K562 (cell line): ENCODE data around the gene TNFAIP8L1. TPM values are rescaled to one million over a fixed set of nuclear protein-coding genes. Genes with fewer than 3 reads are reported as not detected.
A peak's percentile ranks its signal among the peaks of the same experiment; 100 is the strongest.

Experiments used
- BRCA1 ChIP-seq, 2 experiments: fragments of 450-650 bp in 1 of 2; sonication (generic) in 1 of 2; formaldehyde crosslinking in 1 of 2; IDR thresholded peaks; 2 replicates each; pipeline versions ENCODE4 v1.5.0 to v1.6.1; 2017 to 2020; ENCODE audit warnings: mild to moderate bottlenecking in 1 of 2, missing genetic modification reagents in 1 of 2
- EWSR1 ChIP-seq: fragments of 450-650 bp; IDR thresholded peaks from 2 replicates; pipeline ENCODE4 v1.6.1; 2018; ENCODE audit warnings: borderline replicate concordance, mild to moderate bottlenecking, low read depth, moderate library complexity; ENCODE audit not compliant: partially characterized antibody
- HMG20A ChIP-seq: fragments of 450-650 bp; formaldehyde crosslinking; conservative IDR thresholded peaks from 2 replicates; pipeline ENCODE4 v1.4.0; 2020; ENCODE audit warnings: mild to moderate bottlenecking, mixed read lengths
- JUNB ChIP-seq: fragments of 450-650 bp; formaldehyde crosslinking; conservative IDR thresholded peaks from 2 replicates; pipeline ENCODE4 v1.4.0; 2020; ENCODE audit warnings: mild to moderate bottlenecking
- KAT7 ChIP-seq: sonication (generic); formaldehyde crosslinking; IDR thresholded peaks from 2 replicates; pipeline ENCODE4 v1.8.0; 2022; ENCODE audit warnings: missing genetic modification reagents, mild to moderate bottlenecking, borderline replicate concordance
- SRSF1 ChIP-seq: fragments of 200-400 bp; formaldehyde crosslinking; IDR thresholded peaks from 2 replicates; pipeline ENCODE4 v1.6.1; 2017; ENCODE audit warnings: mild to moderate bottlenecking, low read depth, low read length, moderate library complexity
- TAF7 ChIP-seq: fragments of 450-650 bp; IDR thresholded peaks from 2 replicates; pipeline ENCODE4 v1.6.1; 2016; ENCODE audit warnings: missing genetic modification characterization, missing compliant biosample characterization
- U2AF2 ChIP-seq: fragments of 200-400 bp; formaldehyde crosslinking; optimal IDR thresholded peaks from 2 replicates; pipeline ENCODE3; 2017; ENCODE audit warnings: low read depth, mild to moderate bottlenecking, low read length
- ZNF24 ChIP-seq: fragments of 450-650 bp; IDR thresholded peaks from 2 replicates; pipeline ENCODE4 v1.6.1; 2016
- polyA plus RNA-seq, 8 experiments: library from polyadenylated mRNA; depleted of rRNA in 4 of 8; stranded (reverse) in 5 of 8; unstranded in 3 of 8; fragments of >200 nt; fragmentation: Nextera tagmentation in 2 of 8; fragmentation: Illumina TruSeq in 1 of 8; extraction: Ambion mirVana in 2 of 8; extraction: Trizol in 1 of 8; gene quantifications; 2 replicates each; pipeline versions ENCODE4 v1.2.1 to v1.2.3, GENCODE V29; 2011 to 2014; ENCODE audit warnings: inconsistent platforms in 1 of 8, missing spikeins in 1 of 8
- total RNA-seq, 7 experiments: library from RNA; depleted of rRNA in 6 of 7; stranded (reverse); fragments of >200 nt in 6 of 7; fragmentation: Illumina TruSeq in 2 of 7; extraction: Trizol in 2 of 7; gene quantifications; 2 replicates each; pipeline versions ENCODE4 v1.2.1 to v1.2.3, GENCODE V29; 2011 to 2021; ENCODE audit warnings: low replicate concordance in 1 of 7
- TF ChIP-seq, protein P1 (sequence below), 2 experiments: fragments of 150-350 bp in 1 of 2; IDR thresholded peaks; 2 replicates each; pipeline ENCODE4 v1.6.1; 2012 to 2016; ENCODE audit warnings: low read depth in 2 of 2, low read length in 2 of 2, mild to moderate bottlenecking in 1 of 2, moderate library complexity in 1 of 2
- TF ChIP-seq, protein P2 (sequence below): fragments of 450-650 bp; IDR thresholded peaks from 2 replicates; pipeline ENCODE4 v1.6.1; 2016
- TF ChIP-seq, protein P3 (sequence below): fragments of 450-650 bp; conservative IDR thresholded peaks from 2 replicates; pipeline ENCODE4 v1.6.1; 2016; ENCODE audit warnings: missing genetic modification characterization, low read depth, mild to moderate bottlenecking, missing compliant biosample characterization, moderate library complexity
- TF ChIP-seq, protein P4 (sequence below): fragments of 250-450 bp; sonication (Bioruptor Pico); IDR thresholded peaks from 2 replicates; pipeline ENCODE4 v1.4.0; 2020
- TF ChIP-seq, protein P5 (sequence below): sonication (generic); formaldehyde crosslinking; IDR thresholded peaks from 2 replicates; pipeline ENCODE4 v1.8.1; 2023; ENCODE audit warnings: mild to moderate bottlenecking, missing genetic modification reagents, moderate library complexity

The TNFAIP8L1 gene
- total and polyA plus RNA-seq, 9 of the 15 experiments (the other 6 are each of a cell fraction or from before 2014, with no cell fraction given): 0.69 to 9.3 (median 4.9) TPM

DNA sequence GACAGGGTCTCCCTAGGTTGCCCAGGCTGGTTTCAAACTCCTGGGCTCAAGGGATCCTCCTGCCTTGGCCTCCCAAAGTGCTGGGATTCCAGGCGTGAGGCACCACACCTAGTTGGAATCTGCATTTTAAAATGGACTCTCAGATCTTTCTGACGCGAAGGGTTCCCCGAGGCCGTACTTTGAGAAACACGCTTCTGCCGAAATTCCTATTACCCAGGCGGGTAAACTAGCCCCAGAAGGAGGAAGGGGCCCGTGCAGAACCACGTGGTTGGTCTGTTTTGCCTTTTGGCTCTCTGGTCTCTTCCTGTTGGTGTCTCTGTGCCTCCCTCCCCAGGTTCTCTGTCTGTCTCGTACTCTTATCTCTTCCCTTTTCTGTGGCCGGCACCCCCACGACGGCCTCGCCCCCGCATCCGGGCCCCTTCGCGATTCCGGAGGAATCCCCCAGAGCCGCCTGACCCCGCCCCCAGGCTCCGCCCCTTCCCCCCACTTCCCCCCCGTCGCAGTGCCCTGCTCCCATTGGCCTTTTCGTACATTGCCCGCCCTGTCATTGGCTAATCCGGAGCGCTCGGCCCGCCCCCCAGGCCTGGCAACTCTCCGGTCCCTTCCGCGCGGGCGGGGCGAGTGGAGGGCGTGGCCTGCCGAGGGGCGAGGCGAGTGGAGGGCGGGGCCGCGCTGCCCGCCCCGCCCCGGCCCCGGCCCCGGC is at the start of gene TNFAIP8L1 (continued):
- TF ChIP-seq, protein P1, sequence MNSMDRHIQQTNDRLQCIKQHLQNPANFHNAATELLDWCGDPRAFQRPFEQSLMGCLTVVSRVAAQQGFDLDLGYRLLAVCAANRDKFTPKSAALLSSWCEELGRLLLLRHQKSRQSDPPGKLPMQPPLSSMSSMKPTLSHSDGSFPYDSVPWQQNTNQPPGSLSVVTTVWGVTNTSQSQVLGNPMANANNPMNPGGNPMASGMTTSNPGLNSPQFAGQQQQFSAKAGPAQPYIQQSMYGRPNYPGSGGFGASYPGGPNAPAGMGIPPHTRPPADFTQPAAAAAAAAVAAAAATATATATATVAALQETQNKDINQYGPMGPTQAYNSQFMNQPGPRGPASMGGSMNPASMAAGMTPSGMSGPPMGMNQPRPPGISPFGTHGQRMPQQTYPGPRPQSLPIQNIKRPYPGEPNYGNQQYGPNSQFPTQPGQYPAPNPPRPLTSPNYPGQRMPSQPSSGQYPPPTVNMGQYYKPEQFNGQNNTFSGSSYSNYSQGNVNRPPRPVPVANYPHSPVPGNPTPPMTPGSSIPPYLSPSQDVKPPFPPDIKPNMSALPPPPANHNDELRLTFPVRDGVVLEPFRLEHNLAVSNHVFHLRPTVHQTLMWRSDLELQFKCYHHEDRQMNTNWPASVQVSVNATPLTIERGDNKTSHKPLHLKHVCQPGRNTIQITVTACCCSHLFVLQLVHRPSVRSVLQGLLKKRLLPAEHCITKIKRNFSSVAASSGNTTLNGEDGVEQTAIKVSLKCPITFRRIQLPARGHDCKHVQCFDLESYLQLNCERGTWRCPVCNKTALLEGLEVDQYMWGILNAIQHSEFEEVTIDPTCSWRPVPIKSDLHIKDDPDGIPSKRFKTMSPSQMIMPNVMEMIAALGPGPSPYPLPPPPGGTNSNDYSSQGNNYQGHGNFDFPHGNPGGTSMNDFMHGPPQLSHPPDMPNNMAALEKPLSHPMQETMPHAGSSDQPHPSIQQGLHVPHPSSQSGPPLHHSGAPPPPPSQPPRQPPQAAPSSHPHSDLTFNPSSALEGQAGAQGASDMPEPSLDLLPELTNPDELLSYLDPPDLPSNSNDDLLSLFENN (IDR thresholded peaks at IDR 0.05; ENCODE audit: low read depth in 2 of 2, low read length in 2 of 2): no peak
- no peak for TF ChIP-seq EWSR1
- TF ChIP-seq, protein P2, sequence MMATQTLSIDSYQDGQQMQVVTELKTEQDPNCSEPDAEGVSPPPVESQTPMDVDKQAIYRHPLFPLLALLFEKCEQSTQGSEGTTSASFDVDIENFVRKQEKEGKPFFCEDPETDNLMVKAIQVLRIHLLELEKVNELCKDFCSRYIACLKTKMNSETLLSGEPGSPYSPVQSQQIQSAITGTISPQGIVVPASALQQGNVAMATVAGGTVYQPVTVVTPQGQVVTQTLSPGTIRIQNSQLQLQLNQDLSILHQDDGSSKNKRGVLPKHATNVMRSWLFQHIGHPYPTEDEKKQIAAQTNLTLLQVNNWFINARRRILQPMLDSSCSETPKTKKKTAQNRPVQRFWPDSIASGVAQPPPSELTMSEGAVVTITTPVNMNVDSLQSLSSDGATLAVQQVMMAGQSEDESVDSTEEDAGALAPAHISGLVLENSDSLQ: peak; percentile 23; the same call in 1 of the 2 replicates
- TF ChIP-seq, protein P3, sequence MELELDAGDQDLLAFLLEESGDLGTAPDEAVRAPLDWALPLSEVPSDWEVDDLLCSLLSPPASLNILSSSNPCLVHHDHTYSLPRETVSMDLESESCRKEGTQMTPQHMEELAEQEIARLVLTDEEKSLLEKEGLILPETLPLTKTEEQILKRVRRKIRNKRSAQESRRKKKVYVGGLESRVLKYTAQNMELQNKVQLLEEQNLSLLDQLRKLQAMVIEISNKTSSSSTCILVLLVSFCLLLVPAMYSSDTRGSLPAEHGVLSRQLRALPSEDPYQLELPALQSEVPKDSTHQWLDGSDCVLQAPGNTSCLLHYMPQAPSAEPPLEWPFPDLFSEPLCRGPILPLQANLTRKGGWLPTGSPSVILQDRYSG (tag): no peak
- TF ChIP-seq U2AF2: no peak
- no peak for TF ChIP-seq TAF7 (tag)
- TF ChIP-seq, protein P4, sequence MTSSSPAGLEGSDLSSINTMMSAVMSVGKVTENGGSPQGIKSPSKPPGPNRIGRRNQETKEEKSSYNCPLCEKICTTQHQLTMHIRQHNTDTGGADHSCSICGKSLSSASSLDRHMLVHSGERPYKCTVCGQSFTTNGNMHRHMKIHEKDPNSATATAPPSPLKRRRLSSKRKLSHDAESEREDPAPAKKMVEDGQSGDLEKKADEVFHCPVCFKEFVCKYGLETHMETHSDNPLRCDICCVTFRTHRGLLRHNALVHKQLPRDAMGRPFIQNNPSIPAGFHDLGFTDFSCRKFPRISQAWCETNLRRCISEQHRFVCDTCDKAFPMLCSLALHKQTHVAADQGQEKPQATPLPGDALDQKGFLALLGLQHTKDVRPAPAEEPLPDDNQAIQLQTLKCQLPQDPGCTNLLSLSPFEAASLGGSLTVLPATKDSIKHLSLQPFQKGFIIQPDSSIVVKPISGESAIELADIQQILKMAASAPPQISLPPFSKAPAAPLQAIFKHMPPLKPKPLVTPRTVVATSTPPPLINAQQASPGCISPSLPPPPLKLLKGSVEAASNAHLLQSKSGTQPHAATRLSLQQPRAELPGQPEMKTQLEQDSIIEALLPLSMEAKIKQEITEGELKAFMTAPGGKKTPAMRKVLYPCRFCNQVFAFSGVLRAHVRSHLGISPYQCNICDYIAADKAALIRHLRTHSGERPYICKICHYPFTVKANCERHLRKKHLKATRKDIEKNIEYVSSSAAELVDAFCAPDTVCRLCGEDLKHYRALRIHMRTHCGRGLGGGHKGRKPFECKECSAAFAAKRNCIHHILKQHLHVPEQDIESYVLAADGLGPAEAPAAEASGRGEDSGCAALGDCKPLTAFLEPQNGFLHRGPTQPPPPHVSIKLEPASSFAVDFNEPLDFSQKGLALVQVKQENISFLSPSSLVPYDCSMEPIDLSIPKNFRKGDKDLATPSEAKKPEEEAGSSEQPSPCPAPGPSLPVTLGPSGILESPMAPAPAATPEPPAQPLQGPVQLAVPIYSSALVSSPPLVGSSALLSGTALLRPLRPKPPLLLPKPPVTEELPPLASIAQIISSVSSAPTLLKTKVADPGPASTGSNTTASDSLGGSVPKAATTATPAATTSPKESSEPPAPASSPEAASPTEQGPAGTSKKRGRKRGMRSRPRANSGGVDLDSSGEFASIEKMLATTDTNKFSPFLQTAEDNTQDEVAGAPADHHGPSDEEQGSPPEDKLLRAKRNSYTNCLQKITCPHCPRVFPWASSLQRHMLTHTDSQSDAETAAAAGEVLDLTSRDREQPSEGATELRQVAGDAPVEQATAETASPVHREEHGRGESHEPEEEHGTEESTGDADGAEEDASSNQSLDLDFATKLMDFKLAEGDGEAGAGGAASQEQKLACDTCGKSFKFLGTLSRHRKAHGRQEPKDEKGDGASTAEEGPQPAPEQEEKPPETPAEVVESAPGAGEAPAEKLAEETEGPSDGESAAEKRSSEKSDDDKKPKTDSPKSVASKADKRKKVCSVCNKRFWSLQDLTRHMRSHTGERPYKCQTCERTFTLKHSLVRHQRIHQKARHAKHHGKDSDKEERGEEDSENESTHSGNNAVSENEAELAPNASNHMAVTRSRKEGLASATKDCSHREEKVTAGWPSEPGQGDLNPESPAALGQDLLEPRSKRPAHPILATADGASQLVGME (CRISPR knock-in tag): no peak
- no peak for TF ChIP-seq BRCA1 (IDR thresholded peaks at IDR 0.05)
- no peak for TF ChIP-seq BRCA1 (CRISPR knock-in tag; IDR thresholded peaks at IDR 0.05)
- TF ChIP-seq, protein P5, sequence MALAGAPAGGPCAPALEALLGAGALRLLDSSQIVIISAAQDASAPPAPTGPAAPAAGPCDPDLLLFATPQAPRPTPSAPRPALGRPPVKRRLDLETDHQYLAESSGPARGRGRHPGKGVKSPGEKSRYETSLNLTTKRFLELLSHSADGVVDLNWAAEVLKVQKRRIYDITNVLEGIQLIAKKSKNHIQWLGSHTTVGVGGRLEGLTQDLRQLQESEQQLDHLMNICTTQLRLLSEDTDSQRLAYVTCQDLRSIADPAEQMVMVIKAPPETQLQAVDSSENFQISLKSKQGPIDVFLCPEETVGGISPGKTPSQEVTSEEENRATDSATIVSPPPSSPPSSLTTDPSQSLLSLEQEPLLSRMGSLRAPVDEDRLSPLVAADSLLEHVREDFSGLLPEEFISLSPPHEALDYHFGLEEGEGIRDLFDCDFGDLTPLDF (CRISPR knock-in tag): no peak
- TF ChIP-seq JUNB (CRISPR knock-in tag): no peak
- no peak for TF ChIP-seq KAT7 (CRISPR knock-in tag)
- no peak for TF ChIP-seq SRSF1
- TF ChIP-seq ZNF24: no peak
- no peak for TF ChIP-seq HMG20A
